HG03442 (cell line): ENCODE measurements around the gene ITGA3.
"Not testable (repeated sequence)": the region's sequence is repeated elsewhere in the genome, so short reads cannot be mapped to it uniquely, and the experiment has no call there.

Experiments used
- ATAC-seq: cut with Tn5 transposase; IDR thresholded peaks from one replicate; pipeline ENCODE4 v1.9.1; 2021; ENCODE audit warnings: mild to moderate bottlenecking, moderate library complexity; ENCODE audit not compliant: unreplicated experiment

ITGA3 gene

GRCh38 chr17:50034498-50035364 is 21.2 kb upstream of the ITGA3 start:
- no peak for ATAC-seq

GRCh38 chr17:50035421-50035879 is 20.5 kb upstream of the ITGA3 start:
- ATAC-seq: no peak

- no peak for ATAC-seq
Observed at GRCh38 chr17:50035945-50036344, 20.0 kb upstream of the ITGA3 start.

- ATAC-seq: no peak
Observed at GRCh38 chr17:50036455-50037261, 19.3 kb upstream of the ITGA3 start.

- no peak for ATAC-seq
Observed at GRCh38 chr17:50037321-50038107, 18.4 kb upstream of the ITGA3 start.

GRCh38 chr17:50039058-50039457 is 16.9 kb upstream of the ITGA3 start:
- no peak for ATAC-seq

GRCh38 chr17:50040496-50040895 is 15.4 kb upstream of the ITGA3 start:
- ATAC-seq: not testable (repeated sequence)

- no peak for ATAC-seq
Observed at GRCh38 chr17:50042211-50042610, 13.7 kb upstream of the ITGA3 start.

- ATAC-seq: no peak
Observed at GRCh38 chr17:50043290-50044148, 12.4 kb upstream of the ITGA3 start.

GRCh38 chr17:50044483-50044882 is 11.4 kb upstream of the ITGA3 start:
- ATAC-seq: no peak

GRCh38 chr17:50045154-50045553 is 10.8 kb upstream of the ITGA3 start:
- no peak for ATAC-seq

GRCh38 chr17:50046179-50046578 is 9.7 kb upstream of the ITGA3 start:
- no peak for ATAC-seq

GRCh38 chr17:50046667-50047066 is 9.2 kb upstream of the ITGA3 start:
- no peak for ATAC-seq

GRCh38 chr17:50047083-50047482 is 8.8 kb upstream of the ITGA3 start:
- ATAC-seq: no peak

- ATAC-seq: no peak
Observed at GRCh38 chr17:50047488-50048126, 8.3 kb upstream of the ITGA3 start.

- no peak for ATAC-seq
Observed at GRCh38 chr17:50048146-50048720, 7.7 kb upstream of the ITGA3 start.

- no peak for ATAC-seq
Observed at GRCh38 chr17:50048988-50049387, 6.9 kb upstream of the ITGA3 start.

GRCh38 chr17:50049636-50050035 is 6.3 kb upstream of the ITGA3 start:
- no peak for ATAC-seq

GRCh38 chr17:50050431-50051032 is 5.4 kb upstream of the ITGA3 start:
- ATAC-seq: no peak
